Measurements from ENCODE around the gene EFCAB11.

GRCh38 chr14:90000935-90001334 lies 46.4 kb upstream of the EFCAB11 start:
- TF ChIP-seq CTCF (IDR thresholded peaks at IDR 0.05) (no peak), POLR2AphosphoS5 (IDR thresholded peaks at IDR 0.05) (no peak), EP300 (IDR thresholded peaks at IDR 0.05) (no peak), POLR2A (IDR thresholded peaks at IDR 0.05) (no peak)
